NOMO-1 treated with DMSO at 0.1 percent for 48 hours (cell line): ENCODE results near the gene ETV3.

Experiments used
- DNase-seq: peaks from one replicate; lab custom pipeline; 2025; ENCODE audit not compliant: unreplicated experiment; lab: John Stamatoyannopoulos, UW

Gene ETV3

DNA sequence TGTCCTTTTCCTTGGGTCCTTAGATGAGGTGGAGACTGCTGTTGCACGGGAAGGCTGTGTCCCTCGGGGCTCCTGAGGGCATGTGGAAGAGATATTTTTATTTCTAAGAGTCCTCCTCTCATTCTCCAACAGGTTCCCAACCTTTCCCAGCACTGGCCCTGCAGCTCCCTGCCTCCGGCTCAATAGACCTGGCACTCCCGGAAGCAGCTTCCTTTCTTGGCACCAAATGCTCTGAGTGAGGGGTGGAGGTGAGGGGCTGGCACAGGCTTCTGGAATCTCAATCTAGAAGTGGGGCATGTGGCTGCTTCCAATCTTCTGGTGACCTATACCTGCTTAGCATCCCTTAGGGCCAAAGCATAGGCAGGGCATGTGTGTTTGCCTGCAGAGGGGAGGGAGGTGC is 43.1 kb downstream of the ETV3 start:
- no peak for DNase-seq

DNA sequence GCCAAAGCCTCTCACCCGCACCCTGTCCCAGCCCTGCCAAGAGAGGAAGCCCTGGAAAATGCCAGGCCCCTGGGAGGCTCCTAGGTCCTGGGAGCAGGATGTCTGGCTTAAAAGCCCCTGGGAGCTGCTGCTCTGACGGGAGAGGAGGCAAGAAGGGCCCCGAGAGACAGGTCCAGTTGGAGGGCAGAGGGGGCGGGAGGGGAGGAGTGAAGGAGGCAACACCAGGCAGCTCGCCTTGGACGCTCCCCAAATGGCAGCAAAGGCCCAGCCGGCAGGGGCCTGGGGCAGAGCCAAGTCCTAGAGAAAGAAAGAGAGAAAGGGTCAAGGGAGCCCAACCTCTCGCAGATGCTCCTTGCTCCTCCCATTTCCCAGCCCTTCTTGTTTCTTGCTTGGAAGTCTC is 45.4 kb downstream of the ETV3 start:
- DNase-seq = no peak

DNA sequence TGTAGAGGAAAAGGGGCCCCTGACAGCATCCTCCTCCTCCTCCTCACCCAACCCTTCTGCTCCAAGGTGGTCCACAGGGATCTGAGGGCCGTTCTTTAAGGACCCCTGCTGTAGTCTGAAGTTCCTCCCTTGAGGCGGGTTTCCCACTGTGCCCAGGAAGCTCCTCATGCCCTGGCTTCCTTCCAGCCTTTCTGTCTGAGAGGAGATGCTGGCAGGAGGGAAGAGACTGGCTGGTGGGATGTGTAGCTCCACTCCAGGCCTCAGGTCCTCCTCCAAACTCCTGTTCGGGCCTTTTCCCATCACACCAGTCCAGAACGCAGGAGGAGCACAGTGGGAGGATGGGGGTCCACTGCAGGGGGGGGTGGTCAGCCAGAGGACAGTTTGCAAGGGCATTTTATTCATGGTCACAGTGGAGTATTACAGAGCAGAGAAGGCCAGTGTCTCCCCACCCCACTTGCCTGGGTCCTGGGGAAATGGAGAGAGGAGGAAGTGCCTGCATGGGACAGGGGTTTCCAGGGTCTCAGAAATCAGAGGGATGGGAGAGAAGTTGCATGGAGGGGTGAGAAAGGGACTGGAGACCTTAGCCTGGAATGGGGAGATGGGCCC is 46.4 kb downstream of the ETV3 start:
- DNase-seq = no peak

DNA sequence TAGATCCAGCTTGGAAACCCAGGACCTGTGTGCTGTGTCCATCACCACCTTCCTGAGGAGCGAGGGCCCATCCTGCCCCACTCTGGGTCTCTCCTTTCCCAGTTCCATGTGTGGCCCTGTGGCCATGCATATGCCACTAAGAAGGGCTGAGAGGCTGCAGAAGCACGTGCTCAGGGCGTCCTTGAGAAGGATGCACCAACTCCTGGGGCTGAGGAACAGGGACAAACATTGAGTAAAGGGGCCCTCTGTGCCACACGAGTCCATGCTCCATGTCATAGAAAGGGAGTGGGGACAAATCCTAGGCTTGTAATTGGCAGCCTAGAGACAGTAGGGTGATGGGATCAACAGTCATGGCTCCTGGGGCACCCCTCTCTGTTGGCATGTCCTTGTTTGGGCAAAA is 47.0 kb downstream of the ETV3 start:
- DNase-seq = no peak

DNA sequence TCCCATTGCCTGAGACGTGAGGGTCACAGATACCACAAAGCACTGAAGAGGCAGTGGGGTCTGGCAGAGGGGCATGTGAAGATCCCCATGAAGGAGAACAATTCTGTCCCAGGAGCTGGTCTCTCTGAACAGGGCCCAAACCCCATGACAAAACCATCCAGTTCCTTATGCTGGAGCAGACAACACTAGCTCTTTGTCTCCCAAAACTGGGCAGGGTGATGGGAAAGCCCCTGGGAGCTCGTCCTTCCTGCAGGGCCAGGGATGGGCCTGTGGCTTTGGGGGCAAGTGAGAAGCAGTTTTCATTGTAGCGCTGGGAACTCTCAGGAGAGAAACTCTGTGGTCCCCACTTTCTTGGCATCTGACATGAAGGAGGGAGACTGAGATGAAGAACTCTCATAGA is 47.4 kb downstream of the ETV3 start:
- no peak for DNase-seq

DNA sequence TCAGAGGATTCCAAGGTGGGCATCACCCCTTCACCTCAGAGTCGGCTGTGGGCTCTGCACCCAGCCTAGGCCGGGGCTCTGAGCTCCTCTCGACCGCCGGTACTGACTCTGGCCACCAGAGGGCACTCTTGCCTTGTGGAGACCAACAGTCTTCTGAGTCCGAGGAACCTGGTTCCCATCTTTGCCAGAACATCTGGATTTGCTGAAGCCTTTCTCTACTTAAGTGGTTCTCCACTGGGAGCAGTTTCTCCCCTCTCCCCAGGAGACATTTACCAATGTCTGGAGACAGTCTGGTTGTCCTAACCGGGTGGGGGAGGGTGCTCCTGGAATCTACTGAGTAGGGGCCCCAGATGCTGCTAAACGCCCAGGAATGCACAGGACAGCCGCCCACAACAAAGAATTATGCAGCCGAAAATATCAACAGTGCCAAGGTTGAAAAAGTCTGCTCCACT is 48.0 kb downstream of the ETV3 start:
- DNase-seq = peak; percentile 48

DNA sequence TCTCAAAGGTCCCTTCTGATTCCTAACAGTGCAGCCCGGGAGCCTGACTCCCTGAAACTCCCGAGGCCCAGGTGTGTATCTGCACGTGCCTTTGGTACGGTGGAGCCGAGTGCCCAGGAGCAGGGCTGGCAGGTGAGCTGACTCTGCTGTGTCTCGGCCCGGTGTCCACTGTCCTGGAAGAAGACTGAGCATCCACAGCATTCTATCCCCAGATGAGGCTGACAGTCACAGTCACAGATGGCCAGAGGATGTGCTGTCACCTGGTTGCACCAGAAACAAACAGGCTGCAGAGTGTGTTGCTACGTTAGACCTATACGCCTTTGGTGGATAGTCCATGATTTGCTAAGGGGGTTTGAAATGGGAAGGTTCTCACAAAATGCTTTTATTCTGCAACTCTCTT is 48.4 kb downstream of the ETV3 start:
- no peak for DNase-seq

DNA sequence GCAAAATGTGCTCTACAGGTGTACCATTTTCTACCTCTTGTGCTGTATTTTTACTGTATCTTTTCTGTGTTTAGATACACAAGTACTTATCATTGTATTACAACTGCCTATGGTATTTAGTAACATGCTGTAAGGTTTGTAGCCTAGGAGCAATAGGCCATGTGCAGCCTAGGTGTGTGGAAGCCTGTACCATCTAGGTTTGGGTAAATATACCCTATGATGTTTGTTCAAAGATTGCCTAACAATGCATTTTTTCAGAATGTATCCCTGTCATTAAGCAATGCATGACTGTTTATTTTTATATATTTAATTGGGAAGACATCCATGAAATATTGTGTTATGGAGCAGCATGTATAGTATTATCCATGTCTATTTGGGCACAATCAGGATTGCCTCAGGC is 49.6 kb downstream of the ETV3 start:
- no peak for DNase-seq

DNA sequence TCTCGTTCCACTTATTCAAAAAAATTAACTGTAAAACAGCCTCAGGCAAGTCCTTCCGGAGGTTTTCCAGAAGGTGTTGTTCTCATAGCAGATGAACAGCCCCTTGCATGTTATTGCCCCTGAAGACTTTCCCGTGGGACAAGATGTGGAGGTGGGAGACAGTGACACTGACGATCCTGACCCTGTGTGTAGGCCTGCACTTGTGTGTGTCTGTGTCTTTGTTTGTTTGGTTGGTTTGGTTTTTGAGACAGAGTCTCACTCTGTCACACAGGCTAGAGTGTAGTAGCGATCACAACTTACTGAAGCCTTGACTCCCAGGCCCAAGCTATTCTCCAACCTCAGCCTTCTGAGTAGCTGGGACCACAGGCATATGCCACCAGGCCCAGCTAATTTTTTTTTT is 51.2 kb downstream of the ETV3 start:
- no peak for DNase-seq

DNA sequence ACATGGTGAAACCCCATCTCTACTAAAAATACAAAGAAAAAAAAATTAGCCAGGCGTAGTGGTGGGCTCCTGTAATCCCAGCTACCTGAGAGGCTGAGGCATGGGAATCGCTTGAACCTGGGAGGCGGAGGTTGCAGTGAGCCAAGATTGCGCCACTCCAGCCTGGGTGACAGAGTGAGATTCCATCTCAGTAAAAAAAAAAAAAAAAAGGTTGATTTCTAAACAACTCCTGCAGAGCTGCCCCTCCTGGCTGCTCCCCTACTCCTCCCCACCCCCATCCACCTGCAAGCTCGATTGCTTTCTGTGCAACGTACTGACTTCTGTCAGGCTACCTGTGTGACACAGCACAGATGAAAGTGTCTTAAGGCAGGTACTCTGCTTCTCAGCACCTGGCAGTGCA is 51.9 kb downstream of the ETV3 start:
- DNase-seq = no peak

DNA sequence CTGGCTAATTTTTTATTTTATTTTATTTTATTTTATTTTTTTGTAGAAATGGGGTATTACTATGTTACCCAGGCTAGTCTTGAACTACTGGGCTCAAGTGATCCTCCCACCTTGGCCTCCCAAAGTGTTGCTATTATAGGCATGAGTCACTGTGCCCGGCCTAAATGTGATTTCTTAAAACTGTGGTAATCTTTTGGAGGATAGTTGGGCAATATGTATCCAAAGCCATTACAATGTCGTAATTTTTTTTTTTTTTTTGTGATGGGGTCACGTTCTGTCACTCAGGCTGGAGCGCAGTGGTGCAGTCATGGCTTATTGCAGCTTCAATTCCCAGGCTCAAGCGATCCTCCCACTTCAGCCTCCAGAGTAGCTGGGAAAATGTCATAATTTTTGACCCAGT is 52.8 kb downstream of the ETV3 start:
- DNase-seq = peak; percentile 84

DNA sequence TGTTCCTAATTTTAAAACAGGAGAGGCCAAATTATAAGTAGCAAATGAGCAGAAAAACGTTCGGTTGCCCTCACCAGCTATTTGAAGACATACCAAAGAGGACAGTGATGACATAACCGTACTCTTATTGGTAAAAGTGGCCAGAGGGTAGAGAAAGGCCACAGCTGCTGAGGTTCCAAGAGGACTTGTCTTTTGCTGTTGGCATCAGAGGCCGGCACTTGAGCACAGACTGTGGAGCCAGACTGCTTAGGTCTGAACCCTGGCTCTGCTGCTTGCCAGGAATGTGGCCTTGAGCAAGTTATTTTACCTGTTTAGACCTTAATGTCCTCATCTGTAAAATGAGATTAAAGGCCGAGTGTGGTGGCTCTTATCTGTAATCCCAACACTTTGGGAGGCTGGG is 53.5 kb downstream of the ETV3 start:
- no peak for DNase-seq

DNA sequence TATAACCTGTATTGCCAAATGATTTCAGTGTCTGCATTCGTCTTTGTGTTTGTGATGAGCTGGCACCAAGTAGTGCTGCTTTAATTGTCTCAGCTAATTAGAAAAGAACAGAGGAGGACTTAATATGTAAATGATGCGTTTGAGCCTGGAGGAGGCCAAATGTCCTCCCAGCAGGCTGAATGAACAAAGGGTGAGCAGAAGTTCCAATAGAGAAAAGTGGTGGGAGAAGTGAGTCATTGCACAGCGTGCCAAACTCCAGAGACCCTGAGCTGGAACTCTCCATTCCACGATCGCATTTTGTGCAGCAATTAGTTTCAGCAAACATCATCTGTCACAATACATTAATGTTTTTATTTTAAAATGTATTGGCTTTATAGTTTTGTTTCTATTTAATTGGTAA is 56.5 kb downstream of the ETV3 start:
- DNase-seq = no peak

DNA sequence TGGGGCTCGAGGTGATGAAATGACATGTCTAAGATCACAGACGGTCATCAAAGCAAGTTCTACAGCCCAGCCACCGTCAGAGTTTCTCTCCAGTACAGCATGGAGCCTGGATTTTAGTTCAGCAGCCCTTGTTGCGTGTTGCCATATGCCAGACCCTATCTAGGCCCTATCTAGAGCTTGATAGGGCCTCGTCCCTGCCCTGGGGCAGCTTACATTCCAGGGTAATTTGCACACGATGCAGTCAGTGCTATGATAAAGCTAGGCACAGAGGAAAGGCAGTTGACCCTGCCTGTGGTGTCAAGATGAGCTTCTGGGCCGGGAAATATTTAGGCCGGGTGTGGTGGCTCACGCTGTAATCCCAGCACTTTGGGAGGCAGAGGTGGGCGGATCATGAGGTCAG is 57.5 kb downstream of the ETV3 start:
- no peak for DNase-seq

DNA sequence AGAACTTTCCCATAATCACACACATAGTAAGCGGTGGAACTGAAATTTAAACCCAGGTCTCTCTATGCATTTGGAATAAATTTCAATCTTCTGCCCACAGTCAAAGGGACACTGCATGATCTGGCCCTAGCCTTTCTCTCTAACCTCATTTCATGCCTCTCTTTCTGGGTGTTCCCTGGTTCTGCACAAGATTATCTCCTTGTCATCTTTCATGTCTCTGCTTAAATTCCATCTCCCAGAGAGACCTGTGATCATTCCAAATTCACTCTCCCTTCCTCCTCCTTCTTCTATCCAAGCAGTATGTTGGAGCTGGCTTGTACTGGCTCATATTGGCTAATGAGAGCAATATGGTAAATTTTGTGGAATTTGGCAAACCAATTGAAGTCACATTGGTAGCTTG is 60.8 kb downstream of the ETV3 start:
- DNase-seq = no peak

DNA sequence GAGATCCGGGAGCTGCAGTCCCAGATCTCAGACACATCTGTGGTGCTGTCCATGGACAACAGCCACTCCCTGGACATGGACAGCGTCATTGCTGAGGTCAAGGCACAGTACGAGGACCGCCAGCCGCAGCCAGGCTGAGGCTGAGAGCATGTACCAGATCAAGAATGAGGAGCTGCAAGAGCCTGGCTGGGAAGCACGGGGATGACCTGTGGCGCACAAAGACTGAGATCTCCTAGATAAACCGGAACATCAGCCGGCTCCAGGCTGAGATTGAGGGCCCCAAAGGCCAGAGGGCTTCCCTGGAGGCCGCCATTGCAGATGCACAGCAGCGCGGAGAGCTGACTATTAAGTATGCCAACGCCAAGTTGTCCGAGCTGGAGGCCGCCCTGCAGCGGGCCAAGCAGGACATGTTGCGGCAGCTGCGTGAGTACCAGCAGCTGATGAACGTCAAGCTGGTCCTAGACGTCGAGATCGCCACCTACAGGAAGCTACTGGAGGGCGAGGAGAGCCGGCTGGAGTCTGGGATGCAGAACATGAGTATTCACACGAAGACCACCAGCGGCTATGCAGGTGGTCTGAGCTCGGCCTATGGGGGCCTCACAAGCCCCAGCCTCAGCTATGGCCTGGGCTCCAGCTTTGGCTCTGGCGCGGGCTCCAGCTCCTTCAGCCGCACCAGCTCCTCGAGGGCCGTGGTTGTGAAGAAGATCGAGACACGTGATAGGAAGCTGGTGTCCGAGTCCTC is 64.1 kb downstream of the ETV3 start:
- DNase-seq = peak; percentile 59
